Prostate gland (tissue), 2 donors: Measurements from ENCODE around the gene FLOT1.

Experiments
- POLR2A ChIP-seq: fragments of 450-650 bp; IDR thresholded peaks from one replicate; pipeline ENCODE4 v1.6.1; 2016; ENCODE audit warnings: antibody characterized with exemption, mild to moderate bottlenecking
- POLR2AphosphoS5 ChIP-seq: sonication (generic); formaldehyde crosslinking; IDR thresholded peaks from one replicate; pipeline ENCODE4 v1.6.1; 2017; ENCODE audit warnings: antibody characterized with exemption
- TF ChIP-seq, protein P1 (sequence below), 4 experiments: fragments of 200-600 bp in 2 of 4; fragments of 450-650 bp in 2 of 4; sonication (generic) in 2 of 4; IDR thresholded peaks; 1 replicate in 3 of 4; 2 replicates in 1 of 4; pipeline ENCODE4 v1.5.1; 2016 to 2019; ENCODE audit warnings: antibody characterized with exemption in 4 of 4, mild to moderate bottlenecking in 2 of 4, moderate library complexity in 2 of 4

DNA sequence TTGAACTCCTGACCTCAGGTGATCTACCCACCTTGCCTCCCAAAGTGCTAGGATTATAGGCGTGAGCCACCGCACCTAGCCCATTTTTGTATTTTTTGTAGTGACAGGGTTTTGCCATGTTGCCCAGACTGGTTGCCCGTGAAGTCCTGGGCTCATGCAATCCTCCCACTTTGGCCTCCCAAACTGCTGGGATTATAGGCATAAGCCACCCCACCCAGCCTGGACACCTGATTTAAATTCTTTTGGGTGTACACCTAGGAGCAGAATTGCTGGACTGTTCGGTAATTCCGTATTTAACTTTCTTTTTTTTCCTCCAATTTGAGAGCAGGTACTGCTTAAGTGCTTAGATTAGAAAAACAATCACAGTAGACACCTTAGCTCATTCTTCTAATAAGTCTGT is 46.1 kb downstream of the FLOT1 start:
- TF ChIP-seq, protein P1, sequence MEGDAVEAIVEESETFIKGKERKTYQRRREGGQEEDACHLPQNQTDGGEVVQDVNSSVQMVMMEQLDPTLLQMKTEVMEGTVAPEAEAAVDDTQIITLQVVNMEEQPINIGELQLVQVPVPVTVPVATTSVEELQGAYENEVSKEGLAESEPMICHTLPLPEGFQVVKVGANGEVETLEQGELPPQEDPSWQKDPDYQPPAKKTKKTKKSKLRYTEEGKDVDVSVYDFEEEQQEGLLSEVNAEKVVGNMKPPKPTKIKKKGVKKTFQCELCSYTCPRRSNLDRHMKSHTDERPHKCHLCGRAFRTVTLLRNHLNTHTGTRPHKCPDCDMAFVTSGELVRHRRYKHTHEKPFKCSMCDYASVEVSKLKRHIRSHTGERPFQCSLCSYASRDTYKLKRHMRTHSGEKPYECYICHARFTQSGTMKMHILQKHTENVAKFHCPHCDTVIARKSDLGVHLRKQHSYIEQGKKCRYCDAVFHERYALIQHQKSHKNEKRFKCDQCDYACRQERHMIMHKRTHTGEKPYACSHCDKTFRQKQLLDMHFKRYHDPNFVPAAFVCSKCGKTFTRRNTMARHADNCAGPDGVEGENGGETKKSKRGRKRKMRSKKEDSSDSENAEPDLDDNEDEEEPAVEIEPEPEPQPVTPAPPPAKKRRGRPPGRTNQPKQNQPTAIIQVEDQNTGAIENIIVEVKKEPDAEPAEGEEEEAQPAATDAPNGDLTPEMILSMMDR (IDR thresholded peaks at IDR 0.05): no peak
- TF ChIP-seq POLR2A (no peak), POLR2AphosphoS5 (no peak)
